Smooth muscle cell (in vitro differentiated cells): Measurements from ENCODE around the gene SLC45A2. TPM values are rescaled to one million over a fixed set of nuclear protein-coding genes. Genes with fewer than 3 reads are reported as not detected.

ENCODE experiments used
- DNase-seq: peaks from one replicate; lab custom pipeline; 2025; ENCODE audit not compliant: unreplicated experiment; lab: John Stamatoyannopoulos, UW
- H2AFZ ChIP-seq: fragments of 200-600 bp; sonication (generic); 2 replicates; pipeline ENCODE4 v1.6.0; 2016; ENCODE audit warnings: antibody characterized with exemption, low read depth, mild to moderate bottlenecking
- H3F3A ChIP-seq: fragments of 200-600 bp; sonication (generic); 2 replicates; pipeline ENCODE4 v1.6.0; 2017; ENCODE audit warnings: antibody characterized with exemption, low read depth
- H3K27ac ChIP-seq: fragments of 200-600 bp; sonication (generic); 2 replicates; pipeline ENCODE4 v1.5.1; 2016; ENCODE audit warnings: low read depth, mild to moderate bottlenecking
- H3K27me3 ChIP-seq: fragments of 200-600 bp; sonication (generic); 2 replicates; pipeline ENCODE4 v1.6.1; 2016; ENCODE audit warnings: low read depth, mild to moderate bottlenecking
- H3K36me3 ChIP-seq: fragments of 200-600 bp; sonication (generic); 2 replicates; pipeline ENCODE4 v1.5.1; 2016; ENCODE audit warnings: low read depth
- H3K4me1 ChIP-seq: fragments of 200-600 bp; sonication (generic); 2 replicates; pipeline ENCODE4 v1.5.1; 2016; ENCODE audit warnings: low read depth
- H3K4me2 ChIP-seq: fragments of 200-600 bp; sonication (generic); 2 replicates; pipeline ENCODE4 v1.6.0; 2016; ENCODE audit warnings: mild to moderate bottlenecking
- H3K4me3 ChIP-seq: fragments of 200-600 bp; sonication (generic); 2 replicates; pipeline ENCODE4 v1.5.1; 2016; ENCODE audit warnings: mild to moderate bottlenecking
- H3K79me2 ChIP-seq: fragments of 200-600 bp; sonication (generic); 2 replicates; pipeline ENCODE4 v1.6.0; 2016; ENCODE audit warnings: low read depth, mild to moderate bottlenecking
- H3K9ac ChIP-seq: fragments of 200-600 bp; sonication (generic); 2 replicates; pipeline ENCODE4 v1.6.0; 2016; ENCODE audit warnings: low read depth
- H3K9me3 ChIP-seq: fragments of 200-600 bp; sonication (generic); replicated peaks from 2 replicates; pipeline ENCODE4 v1.5.1; 2016; ENCODE audit warnings: low read depth
- H4K20me1 ChIP-seq: fragments of 200-600 bp; sonication (generic); 2 replicates; pipeline ENCODE4 v1.6.0; 2016; ENCODE audit warnings: low read depth
- CTCF ChIP-seq: fragments of 200-600 bp; sonication (generic); IDR thresholded peaks from 2 replicates; pipeline ENCODE4 v1.5.1; 2017; ENCODE audit warnings: borderline replicate concordance, mild to moderate bottlenecking, antibody characterized with exemption; ENCODE audit not compliant: insufficient read depth, poor library complexity, severe bottlenecking
- WGBS: methylation state at CpG from one replicate; pipeline ENCODE4 v1.1.7; 2016; ENCODE audit warnings: low lambda C conversion rate; 5-methylcytosine and 5-hydroxymethylcytosine counted together
- polyA plus RNA-seq: library from polyadenylated mRNA; unstranded; fragments of >200 nt; fragmentation: Nextera tagmentation; extraction: Ambion mirVana; gene quantifications from 2 replicates; pipeline ENCODE4 v1.2.1, GENCODE V29; 2016
- total RNA-seq: library from RNA; depleted of rRNA; stranded (reverse); fragments of >200 nt; gene quantifications from 2 replicates; pipeline ENCODE4 v1.2.3, GENCODE V29; 2014

SLC45A2 gene
- total and polyA plus RNA-seq, 2 experiments from 2014 or later: 0.36 to 0.59 TPM

- no peaks in the 10 kb centered on the region for H4K20me1 ChIP-seq
- no peak for DNase-seq
- H3K79me2 ChIP-seq: no peaks in the 10 kb centered on the region
Measured at GRCh38 chr5:33981408-33982162, 2.9 kb downstream of the SLC45A2 start.

GRCh38 chr5:33980030-33980429 is 4.5 kb downstream of the SLC45A2 start:
- no peak for DNase-seq
- WGBS: 94% methylated on average over 3 of the region's 3 CpGs
- H3F3A ChIP-seq: no peaks in the 10 kb centered on the region
- no peaks in the 10 kb centered on the region for H3K9me3 ChIP-seq
- no peaks in the 10 kb centered on the region for H3K79me2 ChIP-seq
- no peak overlapping the region for H3K27ac ChIP-seq
- no peak overlapping the region for H2AFZ ChIP-seq
- H3K36me3 ChIP-seq: no peaks in the 10 kb centered on the region
- no peak for TF ChIP-seq CTCF
- no peak overlapping the region for H3K4me3 ChIP-seq
- no peaks in the 10 kb centered on the region for H4K20me1 ChIP-seq
- H3K4me1 ChIP-seq: peaks cover 5% of the 10 kb centered on the region
- H3K4me2 ChIP-seq: no peak overlapping the region
- H3K27me3 ChIP-seq: no peaks in the 10 kb centered on the region
- H3K9ac ChIP-seq: no peak overlapping the region

More at GRCh38 chr5:33981408-33982162, 2.9 kb downstream of the SLC45A2 start:
- Histone ChIP-seq H3K9me3 (no peaks in the 10 kb centered on the region), H3K4me1 (no peaks in the 10 kb centered on the region), H3K9ac (no peak overlapping the region), H2AFZ (no peak overlapping the region), H3K4me2 (no peak overlapping the region), H3K36me3 (no peaks in the 10 kb centered on the region), H3K4me3 (no peak overlapping the region), H3F3A (no peaks in the 10 kb centered on the region), H3K27ac (no peak overlapping the region), H3K27me3 (no peaks in the 10 kb centered on the region)
- WGBS: 77% methylated on average over 8 of the region's 8 CpGs
- no peak for TF ChIP-seq CTCF

GRCh38 chr5:33978306-33978705 is 6.2 kb downstream of the SLC45A2 start:
- H3K36me3 ChIP-seq: no peaks in the 10 kb centered on the region
- H3K4me3 ChIP-seq: no peak overlapping the region
- H3K27ac ChIP-seq: no peak overlapping the region
- H3K4me1 ChIP-seq: peaks cover 5% of the 10 kb centered on the region
- H4K20me1 ChIP-seq: no peaks in the 10 kb centered on the region
- H3K9me3 ChIP-seq: no peaks in the 10 kb centered on the region
- no peak overlapping the region for H2AFZ ChIP-seq
- no peaks in the 10 kb centered on the region for H3K79me2 ChIP-seq
- H3K9ac ChIP-seq: no peak overlapping the region
- TF ChIP-seq CTCF: no peak
- no peak overlapping the region for H3K4me2 ChIP-seq
- H3K27me3 ChIP-seq: no peaks in the 10 kb centered on the region
- no peak for DNase-seq
- H3F3A ChIP-seq: no peaks in the 10 kb centered on the region
- 73% methylated on average over 1 of the region's 1 CpG for whole genome bisulfite sequencing

GRCh38 chr5:33976307-33976706 is 8.2 kb downstream of the SLC45A2 start:
- H3K9ac ChIP-seq: no peak overlapping the region
- 84% methylated on average over 1 of the region's 1 CpG for WGBS

More at GRCh38 chr5:33976307-33976706, 8.2 kb downstream of the SLC45A2 start:
- Histone ChIP-seq H2AFZ (no peak overlapping the region), H3K27me3 (no peaks in the 10 kb centered on the region), H3F3A (no peaks in the 10 kb centered on the region), H3K4me2 (peak overlapping the region; percentile 10), H3K27ac (no peak overlapping the region), H3K36me3 (no peaks in the 10 kb centered on the region), H3K79me2 (no peaks in the 10 kb centered on the region), H3K4me3 (no peak overlapping the region), H3K9me3 (no peaks in the 10 kb centered on the region), H3K4me1 (peaks cover 5% of the 10 kb centered on the region), H4K20me1 (no peaks in the 10 kb centered on the region)
- no peak for TF ChIP-seq CTCF
- no peak for DNase-seq
